Hepatocyte (in vitro differentiated cells): ENCODE data around the gene MSRB1.

Experiments
- CTCF ChIP-seq: fragments of 200-600 bp; sonication (generic); IDR thresholded peaks from 2 replicates; pipeline ENCODE4 v1.5.1; 2016; ENCODE audit warnings: antibody characterized with exemption, mild to moderate bottlenecking; ENCODE audit not compliant: poor library complexity
- EZH2 ChIP-seq: fragments of 200-600 bp; sonication (generic); IDR thresholded peaks from 2 replicates; pipeline ENCODE4 v1.6.1; 2016; ENCODE audit warnings: antibody characterized with exemption, mild to moderate bottlenecking, borderline replicate concordance
- EZH2phosphoT487 ChIP-seq: fragments of 200-600 bp; sonication (generic); IDR thresholded peaks from one replicate; pipeline ENCODE4 v1.6.1; 2018; ENCODE audit warnings: antibody characterized with exemption, mild to moderate bottlenecking, low read depth, moderate library complexity; ENCODE audit not compliant: unreplicated experiment, severe bottlenecking

GRCh38 chr16:1991588-1991947 lies 48.6 kb upstream of the MSRB1 start:
- TF ChIP-seq CTCF = no peak
- no peak for TF ChIP-seq EZH2
- TF ChIP-seq EZH2phosphoT487 = no peak
